ENCODE results near the gene DHTKD1.
"Not testable (repeated sequence)": the region's sequence is repeated elsewhere in the genome, so short reads cannot be mapped to it uniquely, and the experiment has no call there.

Gene DHTKD1

GRCh38 chr10:12071441-12071840 is 2.7 kb downstream of the DHTKD1 start:
- not testable (repeated sequence) for DNase-seq

- no peak for DNase-seq
These were observed 4.8 kb downstream of the DHTKD1 start for GRCh38 chr10:12073526-12073925.

- no peak for DNase-seq
These were observed 8.9 kb downstream of the DHTKD1 start for GRCh38 chr10:12077580-12078180.

GRCh38 chr10:12081470-12081869 is 12.7 kb downstream of the DHTKD1 start:
- DNase-seq: no peak

GRCh38 chr10:12081879-12082557 is 13.3 kb downstream of the DHTKD1 start:
- no peak for DNase-seq

GRCh38 chr10:12088919-12089318 is 20.2 kb downstream of the DHTKD1 start:
- DNase-seq: no peak

- peak; percentile 41 to 55 for DNase-seq
These were observed 22.7 kb downstream of the DHTKD1 start for GRCh38 chr10:12091421-12091820.

- not testable (repeated sequence) for DNase-seq
These were observed 28.6 kb downstream of the DHTKD1 start for GRCh38 chr10:12097361-12097760.

GRCh38 chr10:12097791-12098190 is 29.0 kb downstream of the DHTKD1 start:
- DNase-seq: no peak

- peak in 1 of 2 donors; percentile 22 for DNase-seq
These were observed 30.2 kb downstream of the DHTKD1 start for GRCh38 chr10:12098966-12099365.

GRCh38 chr10:12103802-12104201 is 35.0 kb downstream of the DHTKD1 start:
- DNase-seq: peak; percentile 7 to 32

GRCh38 chr10:12107781-12108180 is 39.0 kb downstream of the DHTKD1 start:
- no peak for DNase-seq

GRCh38 chr10:12109286-12109685 is 40.5 kb downstream of the DHTKD1 start:
- DNase-seq: peak; percentile 10 to 61

- no peak for DNase-seq
These were observed 42.8 kb downstream of the DHTKD1 start for GRCh38 chr10:12111528-12111927.

GRCh38 chr10:12113627-12114026 is 44.9 kb downstream of the DHTKD1 start:
- no peak for DNase-seq

- DNase-seq: no peak
These were observed 52.9 kb downstream of the DHTKD1 start for GRCh38 chr10:12121673-12122072.

GRCh38 chr10:12129222-12130111 is 60.7 kb downstream of the DHTKD1 start, which contains the start of gene SEC61A2:
SEC61A2 (plus strand) TSS chr10:12129677; CDS start chr10:12129788, 111 bp downstream.
- peak; percentile 91 to 98 for DNase-seq

- peak; percentile 23 to 49 for DNase-seq
These were observed 61.6 kb downstream of the DHTKD1 start for GRCh38 chr10:12130237-12130872.

GRCh38 chr10:12135631-12136030 is 66.9 kb downstream of the DHTKD1 start:
- DNase-seq: no peak

GRCh38 chr10:12140038-12140437 is 71.3 kb downstream of the DHTKD1 start:
- no peak for DNase-seq

GRCh38 chr10:12144538-12144937 is 75.8 kb downstream of the DHTKD1 start:
- no peak for DNase-seq

GRCh38 chr10:12150163-12150562 is 81.4 kb downstream of the DHTKD1 start:
- no peak for DNase-seq

GRCh38 chr10:12154516-12154915 is 85.8 kb downstream of the DHTKD1 start:
- DNase-seq: no peak
